AG09319 (cell line): ENCODE data around the gene GALM.

ENCODE experiments used
- DNase-seq: peaks from one replicate; pipeline ENCODE4 v3.0.0-alpha.2; 2010; ENCODE audit warnings: low read depth; ENCODE audit errors: extremely low read depth
- CTCF ChIP-seq: IDR thresholded peaks from 2 replicates; pipeline ENCODE4 v1.5.1; 2011; ENCODE audit warnings: low read depth, mild to moderate bottlenecking, inconsistent platforms, low read length, moderate library complexity

The GALM gene

GRCh38 chr2:38655441-38655840 is 10.5 kb upstream of the GALM start:
- no peak for DNase-seq
- TF ChIP-seq CTCF: no peak

GRCh38 chr2:38656866-38657480 is 8.9 kb upstream of the GALM start:
- TF ChIP-seq CTCF: no peak
- DNase-seq: no peak

GRCh38 chr2:38658613-38659012 is 7.3 kb upstream of the GALM start:
- no peak for DNase-seq
- TF ChIP-seq CTCF: no peak

GRCh38 chr2:38659115-38659514 is 6.8 kb upstream of the GALM start:
- TF ChIP-seq CTCF: no peak
- DNase-seq: no peak

GRCh38 chr2:38660282-38660681 is 5.6 kb upstream of the GALM start:
- DNase-seq: no peak
- TF ChIP-seq CTCF: no peak

- DNase-seq: no peak
- TF ChIP-seq CTCF: no peak
Observed at GRCh38 chr2:38661306-38661705, 4.6 kb upstream of the GALM start.

- TF ChIP-seq CTCF: no peak
- DNase-seq: no peak
Observed at GRCh38 chr2:38666556-38666910, 619 bp downstream of the GALM start.
